ENCODE data around the gene TMSB4X. TPM values are rescaled to one million over a fixed set of nuclear protein-coding genes. Genes with fewer than 3 reads are reported as not detected.

Gene TMSB4X
- total RNA-seq, 1 donor, result 7,483 TPM

DNA sequence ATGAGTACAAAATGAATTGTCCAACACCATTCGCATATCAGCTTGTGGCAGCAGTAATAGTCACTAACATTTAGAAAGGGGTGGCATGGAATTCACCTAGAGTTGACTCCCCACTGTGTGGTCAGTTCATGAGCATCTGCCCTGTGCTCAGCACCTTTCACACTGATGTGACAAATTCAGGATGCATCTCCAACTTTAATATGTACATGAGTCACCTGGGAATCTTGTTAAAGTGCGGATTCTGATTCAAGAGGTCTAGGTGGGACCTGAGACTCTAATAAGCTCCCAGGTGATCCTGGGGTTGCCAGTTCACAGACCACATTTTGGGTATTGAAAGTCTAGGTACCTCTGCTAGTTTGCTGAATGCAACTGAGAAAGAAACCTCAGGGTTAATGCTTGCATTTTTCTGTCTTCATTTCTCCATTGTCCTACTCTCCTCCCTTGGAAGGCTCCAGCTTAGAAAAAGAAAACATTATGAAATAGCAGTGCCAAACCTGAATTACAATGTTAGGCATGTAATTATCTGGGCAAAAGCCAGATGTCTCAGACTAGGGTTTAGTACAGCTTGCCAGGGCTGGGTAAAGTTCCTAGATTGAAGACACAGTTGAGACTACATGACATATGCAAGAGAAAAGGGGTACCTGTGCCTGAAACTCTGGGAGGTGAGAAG lies 32.7 kb downstream of the TMSB4X start:
- no peak overlapping the region for H3K4me3 ChIP-seq (ENCODE audit: low read depth, low read length)
- TF ChIP-seq, protein P1, sequence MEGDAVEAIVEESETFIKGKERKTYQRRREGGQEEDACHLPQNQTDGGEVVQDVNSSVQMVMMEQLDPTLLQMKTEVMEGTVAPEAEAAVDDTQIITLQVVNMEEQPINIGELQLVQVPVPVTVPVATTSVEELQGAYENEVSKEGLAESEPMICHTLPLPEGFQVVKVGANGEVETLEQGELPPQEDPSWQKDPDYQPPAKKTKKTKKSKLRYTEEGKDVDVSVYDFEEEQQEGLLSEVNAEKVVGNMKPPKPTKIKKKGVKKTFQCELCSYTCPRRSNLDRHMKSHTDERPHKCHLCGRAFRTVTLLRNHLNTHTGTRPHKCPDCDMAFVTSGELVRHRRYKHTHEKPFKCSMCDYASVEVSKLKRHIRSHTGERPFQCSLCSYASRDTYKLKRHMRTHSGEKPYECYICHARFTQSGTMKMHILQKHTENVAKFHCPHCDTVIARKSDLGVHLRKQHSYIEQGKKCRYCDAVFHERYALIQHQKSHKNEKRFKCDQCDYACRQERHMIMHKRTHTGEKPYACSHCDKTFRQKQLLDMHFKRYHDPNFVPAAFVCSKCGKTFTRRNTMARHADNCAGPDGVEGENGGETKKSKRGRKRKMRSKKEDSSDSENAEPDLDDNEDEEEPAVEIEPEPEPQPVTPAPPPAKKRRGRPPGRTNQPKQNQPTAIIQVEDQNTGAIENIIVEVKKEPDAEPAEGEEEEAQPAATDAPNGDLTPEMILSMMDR (IDR thresholded peaks at IDR 0.05; ENCODE audit: insufficient read depth, low read depth, low read length), result no peak
- no peak for DNase-seq (ENCODE audit: low read depth)

DNA sequence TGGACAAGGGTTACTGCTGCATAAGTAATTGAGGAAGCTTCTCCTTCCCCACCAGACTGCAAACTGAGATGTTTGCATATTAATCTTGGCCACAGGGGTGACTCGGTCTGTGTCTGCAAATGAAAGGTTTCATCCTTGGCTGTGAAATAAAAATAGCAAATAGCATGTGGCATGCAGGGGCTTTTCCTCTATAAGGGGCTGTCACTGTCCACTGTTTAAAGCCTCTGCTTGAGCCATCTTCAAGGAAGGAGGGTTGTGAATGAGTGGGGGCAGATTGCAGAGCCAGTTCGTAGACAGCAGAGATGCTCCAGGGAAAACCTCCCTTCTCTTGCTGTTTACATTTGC lies 33.3 kb downstream of the TMSB4X start:
- peak; percentile 40 for DNase-seq (ENCODE audit: low read depth)
- TF ChIP-seq, protein P1 (IDR thresholded peaks at IDR 0.05; ENCODE audit: insufficient read depth, low read depth, low read length), result no peak
- no peak overlapping the region for H3K4me3 ChIP-seq (ENCODE audit: low read depth, low read length)

DNA sequence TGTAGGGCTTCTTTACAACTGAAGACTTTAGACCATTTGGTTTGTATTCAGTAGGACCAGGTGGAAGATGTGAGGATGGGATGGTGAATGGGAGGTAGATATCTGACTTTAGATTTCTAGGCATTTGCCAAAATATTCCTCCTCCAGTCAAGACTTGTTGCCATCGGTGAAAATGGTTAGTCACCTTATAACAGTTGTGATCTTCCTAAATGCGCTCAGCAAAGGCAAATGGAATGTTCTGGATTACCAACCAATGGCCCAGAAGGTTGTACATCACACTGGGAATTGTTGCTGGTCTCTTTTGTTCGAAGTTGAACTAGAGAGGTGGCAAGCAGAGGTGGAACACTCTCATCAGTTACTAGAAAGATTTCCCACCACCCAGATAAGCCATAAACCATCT lies 33.9 kb downstream of the TMSB4X start:
- no peak overlapping the region for H3K4me3 ChIP-seq (ENCODE audit: low read depth, low read length)
- TF ChIP-seq, protein P1 (IDR thresholded peaks at IDR 0.05; ENCODE audit: insufficient read depth, low read depth, low read length), result no peak
- DNase-seq (ENCODE audit: low read depth), result no peak

DNA sequence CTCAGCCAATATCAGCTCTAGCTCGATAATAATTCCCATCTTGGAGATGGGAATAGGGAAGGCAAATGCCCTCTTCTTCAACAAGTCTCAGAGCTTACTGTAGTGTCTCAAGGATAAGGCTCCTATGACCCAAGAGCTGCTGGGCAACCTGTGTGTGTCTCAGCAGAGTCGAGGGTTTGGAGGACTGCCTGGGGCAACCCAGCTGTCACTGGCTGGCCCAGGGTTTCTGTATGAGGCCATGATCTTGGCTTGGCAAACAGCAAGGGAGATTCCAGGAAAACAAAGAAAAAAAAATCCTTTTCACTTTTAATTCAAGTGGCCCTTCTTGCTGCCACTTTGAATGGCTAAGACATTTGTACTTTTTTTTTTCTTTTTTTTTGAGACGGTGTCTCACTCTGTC lies 34.4 kb downstream of the TMSB4X start:
- TF ChIP-seq, protein P1 (IDR thresholded peaks at IDR 0.05; ENCODE audit: insufficient read depth, low read depth, low read length), result no peak
- no peak for DNase-seq (ENCODE audit: low read depth)
- H3K4me3 ChIP-seq (ENCODE audit: low read depth, low read length), result no peak overlapping the region

DNA sequence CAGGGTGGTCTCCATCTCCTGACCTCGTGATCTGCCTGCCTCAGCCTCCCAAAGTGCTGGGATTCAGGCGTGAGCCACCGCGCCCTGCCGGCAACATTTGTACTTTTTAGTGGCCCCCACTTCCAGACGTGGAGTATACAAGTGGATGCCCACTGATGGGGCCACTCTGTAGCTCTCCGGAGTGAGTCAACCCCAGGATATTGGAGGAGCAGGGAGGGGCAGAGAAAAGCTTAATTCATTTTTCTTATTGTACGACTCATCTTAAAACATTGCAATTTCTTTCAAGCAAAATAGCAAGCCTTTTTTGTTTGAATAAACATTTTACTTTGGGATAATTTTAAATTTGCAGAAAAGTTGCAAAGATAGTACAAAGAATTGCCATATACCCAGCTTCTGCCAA lies 34.9 kb downstream of the TMSB4X start:
- no peak for DNase-seq (ENCODE audit: low read depth)
- H3K4me3 ChIP-seq (ENCODE audit: low read depth, low read length), result no peak overlapping the region
- TF ChIP-seq, protein P1 (IDR thresholded peaks at IDR 0.05; ENCODE audit: insufficient read depth, low read depth, low read length), result no peak

DNA sequence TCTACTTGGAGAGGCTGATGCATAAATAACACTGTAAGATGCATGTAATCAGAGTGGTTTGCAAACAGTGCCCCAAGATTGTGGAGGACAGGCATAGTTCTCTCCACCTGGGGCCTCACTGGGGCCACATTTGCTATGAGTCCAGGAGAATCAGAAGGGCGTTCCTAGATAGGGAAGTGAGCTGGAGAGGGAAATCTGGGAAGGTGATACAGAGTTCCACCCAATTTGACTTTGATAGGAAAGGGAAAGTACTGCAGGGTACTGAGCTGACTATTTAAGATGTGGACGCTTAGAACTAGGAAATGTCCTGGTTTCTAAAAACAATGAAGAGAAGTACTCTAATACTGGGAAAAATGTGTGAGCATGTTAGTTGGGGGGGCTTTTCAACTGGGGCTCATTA lies 35.6 kb downstream of the TMSB4X start:
- TF ChIP-seq, protein P1 (IDR thresholded peaks at IDR 0.05; ENCODE audit: insufficient read depth, low read depth, low read length), result no peak
- no peak for DNase-seq (ENCODE audit: low read depth)
- no peak overlapping the region for H3K4me3 ChIP-seq (ENCODE audit: low read depth, low read length)

Measured in fibroblast of villous mesenchyme (primary cell).